ENCODE results near the gene ADGRD2. TPM values are rescaled to one million over a fixed set of nuclear protein-coding genes. Genes with fewer than 3 reads are reported as not detected.

The ADGRD2 gene
- total RNA-seq, 1 experiment from 2014 or later, result not detected

DNA sequence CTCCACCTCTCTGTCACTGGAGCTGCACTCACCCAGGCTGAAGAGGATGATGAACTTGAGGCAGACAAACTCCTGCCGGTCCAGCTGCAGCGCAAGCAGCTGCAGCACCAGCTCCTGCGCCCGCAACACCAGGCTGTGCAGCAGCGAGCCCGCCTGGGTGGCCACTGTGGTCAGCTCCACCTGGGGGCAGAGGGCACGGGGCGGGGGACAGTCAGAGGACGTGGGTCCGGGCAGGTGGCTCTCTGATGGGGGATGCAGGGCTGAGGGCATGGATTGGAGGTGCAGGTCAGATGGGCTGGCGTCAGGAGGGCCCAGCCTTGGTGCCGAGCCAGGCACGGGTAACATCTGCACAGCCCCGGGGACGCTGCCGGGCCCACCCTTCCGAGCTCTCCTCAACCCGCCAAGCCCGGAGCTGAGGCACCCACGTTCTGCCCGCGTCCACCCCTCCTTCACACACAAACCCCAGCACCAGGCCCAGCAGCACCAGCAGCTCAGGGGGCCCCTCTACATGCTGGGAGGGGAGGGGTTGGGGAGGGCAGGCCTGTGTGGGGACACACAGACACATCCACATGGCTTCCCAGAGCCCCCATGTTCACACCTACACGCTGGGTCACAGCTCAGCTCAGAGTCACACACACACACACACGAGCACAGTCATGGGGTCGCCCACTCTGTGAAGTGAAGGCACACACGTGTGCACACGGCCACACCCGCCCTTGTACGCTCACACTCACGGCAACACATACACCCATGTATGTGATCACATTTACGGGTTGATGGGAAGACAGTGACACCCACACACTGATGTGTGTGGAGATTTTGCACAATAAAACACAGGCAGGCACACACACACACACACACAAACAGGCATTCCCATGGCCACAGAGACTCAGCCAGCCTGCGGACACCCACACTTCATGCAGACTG is 41.1 kb downstream of the ADGRD2 start:
- Histone ChIP-seq H3K27me3 (ENCODE audit: control insufficient read depth, insufficient read depth, low read length) (no peaks in the 10 kb centered on the region), H3K4me3 (ENCODE audit: low read depth in 2 of 2, low read length in 2 of 2) (no peak overlapping the region), H3K9me3 (ENCODE audit: control insufficient read depth, insufficient read depth, low read depth, low read length) (no peaks in the 10 kb centered on the region), H3K4me1 (ENCODE audit: control insufficient read depth, insufficient read depth, low read length) (no peaks in the 10 kb centered on the region), H3K27ac (ENCODE audit: low read length) (no peak overlapping the region), H3K36me3 (ENCODE audit: control insufficient read depth, insufficient read depth, low read length) (no peaks in the 10 kb centered on the region)
- DNase-seq (ENCODE audit: low read depth, low spot score), result no peak
- intact Hi-C loops (cut with micrococcal nuclease; ENCODE audit: unreplicated experiment), result no loop called here
- TF ChIP-seq TCF7L2 (IDR thresholded peaks at IDR 0.05; ENCODE audit: low read depth, low read length) (no peak), POLR2AphosphoS5 (IDR thresholded peaks at IDR 0.05; ENCODE audit: low read depth, low read length) (no peak), SIN3A (IDR thresholded peaks at IDR 0.05; ENCODE audit: borderline replicate concordance, insufficient read depth, low read depth, low read length) (no peak)
- TF ChIP-seq, protein P1, sequence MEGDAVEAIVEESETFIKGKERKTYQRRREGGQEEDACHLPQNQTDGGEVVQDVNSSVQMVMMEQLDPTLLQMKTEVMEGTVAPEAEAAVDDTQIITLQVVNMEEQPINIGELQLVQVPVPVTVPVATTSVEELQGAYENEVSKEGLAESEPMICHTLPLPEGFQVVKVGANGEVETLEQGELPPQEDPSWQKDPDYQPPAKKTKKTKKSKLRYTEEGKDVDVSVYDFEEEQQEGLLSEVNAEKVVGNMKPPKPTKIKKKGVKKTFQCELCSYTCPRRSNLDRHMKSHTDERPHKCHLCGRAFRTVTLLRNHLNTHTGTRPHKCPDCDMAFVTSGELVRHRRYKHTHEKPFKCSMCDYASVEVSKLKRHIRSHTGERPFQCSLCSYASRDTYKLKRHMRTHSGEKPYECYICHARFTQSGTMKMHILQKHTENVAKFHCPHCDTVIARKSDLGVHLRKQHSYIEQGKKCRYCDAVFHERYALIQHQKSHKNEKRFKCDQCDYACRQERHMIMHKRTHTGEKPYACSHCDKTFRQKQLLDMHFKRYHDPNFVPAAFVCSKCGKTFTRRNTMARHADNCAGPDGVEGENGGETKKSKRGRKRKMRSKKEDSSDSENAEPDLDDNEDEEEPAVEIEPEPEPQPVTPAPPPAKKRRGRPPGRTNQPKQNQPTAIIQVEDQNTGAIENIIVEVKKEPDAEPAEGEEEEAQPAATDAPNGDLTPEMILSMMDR (IDR thresholded peaks at IDR 0.05), result no peak
- TF ChIP-seq, protein P2, sequence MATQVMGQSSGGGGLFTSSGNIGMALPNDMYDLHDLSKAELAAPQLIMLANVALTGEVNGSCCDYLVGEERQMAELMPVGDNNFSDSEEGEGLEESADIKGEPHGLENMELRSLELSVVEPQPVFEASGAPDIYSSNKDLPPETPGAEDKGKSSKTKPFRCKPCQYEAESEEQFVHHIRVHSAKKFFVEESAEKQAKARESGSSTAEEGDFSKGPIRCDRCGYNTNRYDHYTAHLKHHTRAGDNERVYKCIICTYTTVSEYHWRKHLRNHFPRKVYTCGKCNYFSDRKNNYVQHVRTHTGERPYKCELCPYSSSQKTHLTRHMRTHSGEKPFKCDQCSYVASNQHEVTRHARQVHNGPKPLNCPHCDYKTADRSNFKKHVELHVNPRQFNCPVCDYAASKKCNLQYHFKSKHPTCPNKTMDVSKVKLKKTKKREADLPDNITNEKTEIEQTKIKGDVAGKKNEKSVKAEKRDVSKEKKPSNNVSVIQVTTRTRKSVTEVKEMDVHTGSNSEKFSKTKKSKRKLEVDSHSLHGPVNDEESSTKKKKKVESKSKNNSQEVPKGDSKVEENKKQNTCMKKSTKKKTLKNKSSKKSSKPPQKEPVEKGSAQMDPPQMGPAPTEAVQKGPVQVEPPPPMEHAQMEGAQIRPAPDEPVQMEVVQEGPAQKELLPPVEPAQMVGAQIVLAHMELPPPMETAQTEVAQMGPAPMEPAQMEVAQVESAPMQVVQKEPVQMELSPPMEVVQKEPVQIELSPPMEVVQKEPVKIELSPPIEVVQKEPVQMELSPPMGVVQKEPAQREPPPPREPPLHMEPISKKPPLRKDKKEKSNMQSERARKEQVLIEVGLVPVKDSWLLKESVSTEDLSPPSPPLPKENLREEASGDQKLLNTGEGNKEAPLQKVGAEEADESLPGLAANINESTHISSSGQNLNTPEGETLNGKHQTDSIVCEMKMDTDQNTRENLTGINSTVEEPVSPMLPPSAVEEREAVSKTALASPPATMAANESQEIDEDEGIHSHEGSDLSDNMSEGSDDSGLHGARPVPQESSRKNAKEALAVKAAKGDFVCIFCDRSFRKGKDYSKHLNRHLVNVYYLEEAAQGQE (IDR thresholded peaks at IDR 0.05; ENCODE audit: insufficient read depth in 1 of 2, low read depth in 2 of 2, low read length in 1 of 2), result no peak
- CTCF ChIA-PET, result no interaction called here
- POLR2A ChIA-PET, result interaction anchor here (0.5 to 0.6 kb wide), 2 partner anchors 11 to 121 kb away, joined by 4 read pairs; no protein-coding TSS in a partner anchor
- no TSS peak for BruUV-seq (replicated peaks)
- in situ Hi-C loops (cut with HindIII; ENCODE audit: low pct_unique_long_range_greater_than_20kb, low sequenced_read_pairs), result no loop called here
- no peak for ATAC-seq

DNA sequence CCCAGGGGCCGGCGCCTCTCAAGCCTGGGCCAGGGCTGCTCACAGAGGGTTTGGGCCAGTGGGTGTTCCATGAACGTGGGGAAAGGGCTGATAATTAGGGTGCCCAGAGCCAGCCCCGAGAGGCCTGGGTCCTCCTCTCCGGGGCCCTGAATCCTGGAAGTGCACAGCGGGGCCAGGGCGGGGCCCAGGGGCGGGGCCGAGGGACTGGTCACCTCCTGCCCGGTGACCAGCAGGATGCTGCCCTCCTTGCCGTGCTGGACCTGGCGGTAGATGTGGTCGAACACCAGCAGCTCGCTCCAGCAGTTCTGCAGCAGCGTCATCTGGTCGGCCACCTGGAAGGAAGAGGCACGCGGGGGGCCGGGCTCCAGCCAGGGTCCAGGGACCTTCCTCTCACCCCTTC is 42.6 kb downstream of the ADGRD2 start:
- Histone ChIP-seq H3K27ac (ENCODE audit: low read length) (no peak overlapping the region), H3K36me3 (ENCODE audit: control insufficient read depth, insufficient read depth, low read length) (no peaks in the 10 kb centered on the region), H3K27me3 (ENCODE audit: control insufficient read depth, insufficient read depth, low read length) (no peaks in the 10 kb centered on the region), H3K4me1 (ENCODE audit: control insufficient read depth, insufficient read depth, low read length) (no peaks in the 10 kb centered on the region), H3K4me3 (ENCODE audit: low read depth in 2 of 2, low read length in 2 of 2) (no peak overlapping the region), H3K9me3 (ENCODE audit: control insufficient read depth, insufficient read depth, low read depth, low read length) (no peaks in the 10 kb centered on the region)
- no peak for DNase-seq (ENCODE audit: low read depth, low spot score)
- ChIA-PET POLR2A (no interaction called here), CTCF (no interaction called here)
- TF ChIP-seq SIN3A (IDR thresholded peaks at IDR 0.05; ENCODE audit: borderline replicate concordance, insufficient read depth, low read depth, low read length) (no peak), POLR2AphosphoS5 (IDR thresholded peaks at IDR 0.05; ENCODE audit: low read depth, low read length) (no peak), TCF7L2 (IDR thresholded peaks at IDR 0.05; ENCODE audit: low read depth, low read length) (no peak)
- in situ Hi-C loops (cut with HindIII; ENCODE audit: low pct_unique_long_range_greater_than_20kb, low sequenced_read_pairs) (no loop called here), intact Hi-C loops (cut with micrococcal nuclease; ENCODE audit: unreplicated experiment) (no loop called here)
- no TSS peak for BruUV-seq (replicated peaks)
- no peak for ATAC-seq

DNA sequence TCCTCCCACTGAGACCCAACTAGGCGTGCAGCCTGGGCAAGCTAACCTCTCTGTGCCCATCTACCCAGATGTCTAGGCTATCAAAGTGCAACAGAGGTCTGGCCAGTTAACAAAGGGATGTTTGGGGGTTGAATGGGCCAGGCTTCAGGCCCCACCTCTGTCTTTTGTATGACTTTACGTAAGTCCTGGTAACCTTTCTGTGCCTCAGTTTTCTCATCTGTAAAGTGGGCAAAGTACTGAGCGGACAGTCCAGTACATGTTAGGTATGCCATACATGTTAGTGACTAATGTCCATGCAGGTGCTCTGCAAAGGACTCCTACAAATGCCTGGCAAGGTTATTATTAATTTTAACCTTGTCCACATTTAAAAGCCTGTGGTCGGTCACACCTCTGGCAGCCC is 43.0 kb downstream of the ADGRD2 start:
- intact Hi-C loops (cut with micrococcal nuclease; ENCODE audit: unreplicated experiment) (no loop called here), in situ Hi-C loops (cut with HindIII; ENCODE audit: low pct_unique_long_range_greater_than_20kb, low sequenced_read_pairs) (no loop called here)
- ChIA-PET CTCF (no interaction called here), POLR2A (no interaction called here)
- ATAC-seq (no peak), DNase-seq (ENCODE audit: low read depth, low spot score) (no peak)
- no peaks in the 10 kb centered on the region for H3K9me3 ChIP-seq (ENCODE audit: control insufficient read depth, insufficient read depth, low read depth, low read length)
- H3K4me3 ChIP-seq (ENCODE audit: low read depth in 2 of 2, low read length in 2 of 2), result no peak overlapping the region
- BruUV-seq (replicated peaks), result no TSS peak
- no peaks in the 10 kb centered on the region for H3K36me3 ChIP-seq (ENCODE audit: control insufficient read depth, insufficient read depth, low read length)
- H3K27ac ChIP-seq (ENCODE audit: low read length), result no peak overlapping the region
- no peaks in the 10 kb centered on the region for H3K27me3 ChIP-seq (ENCODE audit: control insufficient read depth, insufficient read depth, low read length)
- H3K4me1 ChIP-seq (ENCODE audit: control insufficient read depth, insufficient read depth, low read length), result no peaks in the 10 kb centered on the region
- TF ChIP-seq TCF7L2 (IDR thresholded peaks at IDR 0.05; ENCODE audit: low read depth, low read length) (no peak), POLR2AphosphoS5 (IDR thresholded peaks at IDR 0.05; ENCODE audit: low read depth, low read length) (no peak), SIN3A (IDR thresholded peaks at IDR 0.05; ENCODE audit: borderline replicate concordance, insufficient read depth, low read depth, low read length) (no peak)
- TF ChIP-seq, protein P2 (IDR thresholded peaks at IDR 0.05; ENCODE audit: insufficient read depth in 1 of 2, low read depth in 2 of 2, low read length in 1 of 2), result no peak
- TF ChIP-seq, protein P1 (IDR thresholded peaks at IDR 0.05), result no peak

Data from Panc1 (cell line).